ENCODE measurements around the gene DBR1.
"Not testable (repeated sequence)": the region's sequence is repeated elsewhere in the genome, so short reads cannot be mapped to it uniquely, and the experiment has no call there.

DBR1 gene

DNA sequence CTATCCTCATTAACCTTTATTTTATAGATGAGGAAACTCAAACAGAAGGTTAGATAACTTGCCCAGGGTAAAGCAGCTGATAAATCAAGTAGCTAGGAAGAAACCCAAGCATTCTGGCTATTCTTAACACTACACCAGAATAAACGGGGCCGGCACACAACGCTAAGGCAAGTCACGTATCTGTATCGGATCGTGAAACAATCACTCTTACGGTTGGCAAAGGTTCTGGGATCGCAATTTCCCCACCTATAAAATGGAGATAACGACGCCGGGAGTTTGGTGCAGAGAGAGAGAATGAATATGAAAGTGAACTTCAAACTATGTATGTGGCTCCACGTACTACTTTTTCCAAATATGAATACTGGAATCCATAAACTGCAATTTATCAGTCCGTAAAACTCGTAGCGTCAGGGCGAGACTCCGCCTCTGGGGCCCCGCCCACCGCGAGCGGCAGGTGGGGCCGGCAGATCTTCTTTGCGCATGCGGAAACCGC, 12.1 kb upstream of the DBR1 start:
- peak; percentile 84 for DNase-seq (ENCODE audit: low read depth in 2 of 2)

DNA sequence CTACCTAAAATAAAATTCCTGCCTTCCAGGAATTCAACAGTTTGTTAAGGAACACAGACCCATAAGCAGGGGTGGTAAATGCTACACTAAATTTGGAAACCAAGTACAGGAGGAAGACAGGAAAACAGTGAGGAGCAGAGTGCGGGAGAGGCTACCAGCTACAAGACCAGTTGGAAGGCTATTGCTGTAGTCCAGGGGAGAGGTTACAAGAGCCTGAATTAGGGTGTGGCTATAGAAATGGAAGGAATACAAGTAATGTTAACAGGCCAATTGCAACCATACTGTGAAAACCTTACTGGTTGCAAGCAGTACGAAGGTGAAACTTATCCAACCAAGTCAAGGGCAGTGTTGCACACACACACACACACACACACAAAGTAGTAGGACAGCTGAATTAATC, 11.5 kb upstream of the DBR1 start:
- no peak for DNase-seq (ENCODE audit: low read depth in 2 of 2)

- no peak for DNase-seq (ENCODE audit: low read depth in 2 of 2)
Measured at GRCh38 chr3:138184994-138185393, 10.3 kb upstream of the DBR1 start.

- DNase-seq (ENCODE audit: low read depth in 2 of 2), result no peak
Measured at GRCh38 chr3:138180375-138181029, 5.8 kb upstream of the DBR1 start.

DNA sequence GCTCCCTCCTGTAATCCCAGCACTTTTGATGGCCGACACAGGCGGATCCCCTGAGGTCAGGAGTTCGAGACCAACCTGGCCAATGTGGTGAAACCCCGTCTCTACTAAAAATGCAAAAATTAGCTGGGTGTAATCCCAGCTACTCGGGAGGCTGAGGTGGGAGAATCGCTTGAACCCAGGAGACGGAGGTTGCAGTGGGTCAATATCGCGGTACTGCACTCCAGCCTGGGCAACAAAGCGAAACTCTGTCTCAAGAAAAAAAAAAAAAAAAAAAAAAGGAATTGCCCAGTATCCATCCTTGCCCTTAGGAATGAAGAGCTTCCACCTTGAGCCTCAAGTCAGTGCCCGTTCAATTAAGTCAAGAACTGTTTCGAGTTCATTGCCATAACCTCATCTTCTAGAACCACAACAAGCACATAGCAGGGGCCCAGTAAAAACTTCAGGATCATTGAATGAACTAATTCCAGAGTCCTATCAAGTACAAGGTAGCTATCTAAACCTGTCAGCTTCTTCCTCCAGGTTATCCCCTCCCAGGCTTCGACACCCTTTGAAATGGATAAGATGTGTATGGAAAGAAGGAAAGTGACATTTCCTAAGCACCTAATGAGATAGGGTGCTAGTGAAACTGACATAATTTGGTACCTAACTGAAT, 826 bp downstream of the DBR1 start:
- no peak for DNase-seq (ENCODE audit: low read depth in 2 of 2)

GRCh38 chr3:138172625-138173024, 2.1 kb downstream of the DBR1 start:
- no peak for DNase-seq (ENCODE audit: low read depth in 2 of 2)

- DNase-seq (ENCODE audit: low read depth in 2 of 2), result no peak
Measured at GRCh38 chr3:138165061-138165460, 9.7 kb downstream of the DBR1 start.

GRCh38 chr3:138157743-138158142, 17.0 kb downstream of the DBR1 start:
- DNase-seq (ENCODE audit: low read depth in 2 of 2), result no peak

DNA sequence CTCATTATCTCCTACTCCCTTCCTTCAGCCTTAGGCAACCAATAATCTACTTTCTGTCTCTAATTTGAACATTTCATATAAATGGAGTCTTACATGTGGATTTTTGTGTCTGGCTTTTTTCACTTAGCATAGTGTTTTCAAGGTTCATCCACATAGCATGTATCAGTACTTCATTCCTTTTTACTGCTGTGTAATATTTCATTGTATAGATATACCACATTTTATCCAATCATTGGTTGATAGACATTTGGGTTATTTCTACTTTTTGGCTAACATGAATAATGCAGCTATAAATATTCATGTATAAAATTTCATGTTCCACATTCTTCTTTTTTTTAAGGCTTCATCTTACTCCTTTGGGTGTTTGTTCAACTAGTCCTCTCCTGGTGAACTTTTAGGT, 20.2 kb downstream of the DBR1 start:
- no peak for DNase-seq (ENCODE audit: low read depth in 2 of 2)

- no peak for DNase-seq (ENCODE audit: low read depth in 2 of 2)
Measured at GRCh38 chr3:138148503-138148902, 26.2 kb downstream of the DBR1 start.

- DNase-seq (ENCODE audit: low read depth in 2 of 2), result not testable (repeated sequence)
Measured at GRCh38 chr3:138142181-138142580, 32.5 kb downstream of the DBR1 start.

DNA sequence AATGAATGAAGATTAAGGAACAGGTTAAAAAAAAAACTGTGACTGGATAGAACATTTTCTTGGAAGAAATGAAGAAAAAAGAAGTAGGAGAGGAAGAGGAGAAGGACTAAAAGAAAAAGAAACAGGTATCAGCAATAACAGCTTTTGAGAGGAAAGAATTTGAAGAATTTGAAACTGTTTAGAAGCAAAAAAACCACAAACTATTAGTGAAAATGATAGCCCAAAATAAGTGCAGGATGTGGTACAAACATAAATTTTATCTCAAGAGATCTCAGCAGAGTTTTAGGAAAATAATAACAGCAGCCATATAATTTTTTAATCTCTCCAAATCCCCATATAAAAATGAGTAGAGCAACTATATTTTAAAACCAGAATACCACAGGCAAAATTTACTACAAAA, 33.8 kb downstream of the DBR1 start:
- no peak for DNase-seq (ENCODE audit: low read depth in 2 of 2)

GRCh38 chr3:138139691-138140090, 35.0 kb downstream of the DBR1 start:
- no peak for DNase-seq (ENCODE audit: low read depth in 2 of 2)

GRCh38 chr3:138137861-138138260, 36.9 kb downstream of the DBR1 start:
- no peak for DNase-seq (ENCODE audit: low read depth in 2 of 2)

- DNase-seq (ENCODE audit: low read depth in 2 of 2), result no peak
Measured at GRCh38 chr3:138136201-138136600, 38.5 kb downstream of the DBR1 start.

GRCh38 chr3:138135833-138136194, 38.9 kb downstream of the DBR1 start:
- no peak for DNase-seq (ENCODE audit: low read depth in 2 of 2)

- DNase-seq (ENCODE audit: low read depth in 2 of 2), result no peak
Measured at GRCh38 chr3:138135146-138135832, 39.4 kb downstream of the DBR1 start.

GRCh38 chr3:138132239-138132638, 42.5 kb downstream of the DBR1 start, which contains the start of gene A4GNT:
A4GNT (minus strand) TSS chr3:138132390; CDS start chr3:138131256, 1,134 bp downstream.
- no peak for DNase-seq (ENCODE audit: low read depth in 2 of 2)

DNA sequence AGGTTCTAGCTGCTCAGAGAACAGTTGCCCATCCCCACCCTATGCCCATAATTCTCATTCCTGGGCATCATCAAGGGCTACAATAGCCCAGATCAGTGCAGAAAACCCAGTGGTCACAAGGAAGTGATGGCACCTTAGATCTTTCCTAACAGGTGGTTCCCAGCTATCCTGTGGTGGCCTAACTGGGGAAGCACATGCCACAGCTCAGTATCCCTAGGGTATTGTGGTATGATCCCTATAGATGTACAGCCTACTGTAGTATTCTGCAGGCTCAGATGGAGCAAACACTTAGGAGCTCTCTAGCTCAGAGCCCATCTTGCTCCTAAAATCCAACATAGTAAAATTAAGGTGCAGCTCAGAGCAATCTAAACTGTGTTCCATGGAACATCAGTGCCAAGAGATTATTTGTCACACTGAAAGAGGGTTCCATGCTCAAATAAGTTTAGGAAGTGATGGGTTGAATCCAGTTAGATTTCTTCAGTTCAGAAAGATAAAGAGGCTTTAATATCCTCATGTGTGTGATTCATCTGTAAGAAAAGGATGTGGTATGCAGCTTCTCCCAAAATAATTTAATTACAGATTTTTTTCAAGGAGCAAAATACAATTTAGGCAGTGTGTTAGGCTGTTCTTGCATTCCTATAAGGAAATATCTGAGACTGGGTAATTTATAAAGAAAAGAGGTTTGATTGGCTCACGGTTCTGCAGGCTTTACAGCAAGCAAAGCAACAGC, 46.9 kb downstream of the DBR1 start:
- DNase-seq (ENCODE audit: low read depth in 2 of 2), result no peak

- DNase-seq (ENCODE audit: low read depth in 2 of 2), result no peak
Measured at GRCh38 chr3:138125548-138126221, 49.0 kb downstream of the DBR1 start.

- no peak for DNase-seq (ENCODE audit: low read depth in 2 of 2)
Measured at GRCh38 chr3:138124706-138125355, 49.9 kb downstream of the DBR1 start.

Data from stimulated activated CD8-positive, alpha-beta memory T cell treated with anti-CD3 and anti-CD28 coated beads, Interleukin-15, amount 100 ng/mL, for 48 hours (primary cell).